Myocyte (in vitro differentiated cells): Measurements from ENCODE around the gene POLR2F. TPM values are rescaled to one million over a fixed set of nuclear protein-coding genes. Genes with fewer than 3 reads are reported as not detected.

Source experiments
- DNase-seq: peaks from one replicate; pipeline ENCODE4 v3.0.0-alpha.2; 2012; ENCODE audit warnings: low read depth
- total RNA-seq: library from RNA; depleted of rRNA; stranded (reverse); fragments of >200 nt; gene quantifications from 2 replicates; pipeline ENCODE4 v1.2.3, GENCODE V29; 2014

POLR2F gene
- total RNA-seq, 1 donor from 2014 or later, result 43.5 TPM

DNA sequence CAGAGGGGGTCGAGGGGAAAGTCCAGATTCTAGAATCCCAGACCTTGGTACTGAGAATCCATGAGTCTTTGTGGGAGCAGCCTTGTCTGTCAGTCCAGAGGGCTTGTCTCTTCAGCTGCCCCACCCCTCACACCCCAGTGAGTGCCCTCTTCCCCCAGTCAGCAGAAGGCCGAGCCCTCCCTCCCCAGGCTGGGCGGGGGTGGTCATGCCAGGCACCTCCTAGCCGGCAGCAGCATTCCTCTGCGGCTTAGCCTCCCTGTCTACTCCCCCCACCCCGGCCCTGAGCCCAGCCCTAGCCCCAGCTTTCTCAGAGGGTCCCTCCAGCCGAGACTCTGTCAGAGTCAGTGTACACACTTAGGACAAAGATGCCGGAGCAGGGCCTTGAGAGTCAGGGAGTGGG lies 26.3 kb downstream of the POLR2F start:
- DNase-seq, result no peak

DNA sequence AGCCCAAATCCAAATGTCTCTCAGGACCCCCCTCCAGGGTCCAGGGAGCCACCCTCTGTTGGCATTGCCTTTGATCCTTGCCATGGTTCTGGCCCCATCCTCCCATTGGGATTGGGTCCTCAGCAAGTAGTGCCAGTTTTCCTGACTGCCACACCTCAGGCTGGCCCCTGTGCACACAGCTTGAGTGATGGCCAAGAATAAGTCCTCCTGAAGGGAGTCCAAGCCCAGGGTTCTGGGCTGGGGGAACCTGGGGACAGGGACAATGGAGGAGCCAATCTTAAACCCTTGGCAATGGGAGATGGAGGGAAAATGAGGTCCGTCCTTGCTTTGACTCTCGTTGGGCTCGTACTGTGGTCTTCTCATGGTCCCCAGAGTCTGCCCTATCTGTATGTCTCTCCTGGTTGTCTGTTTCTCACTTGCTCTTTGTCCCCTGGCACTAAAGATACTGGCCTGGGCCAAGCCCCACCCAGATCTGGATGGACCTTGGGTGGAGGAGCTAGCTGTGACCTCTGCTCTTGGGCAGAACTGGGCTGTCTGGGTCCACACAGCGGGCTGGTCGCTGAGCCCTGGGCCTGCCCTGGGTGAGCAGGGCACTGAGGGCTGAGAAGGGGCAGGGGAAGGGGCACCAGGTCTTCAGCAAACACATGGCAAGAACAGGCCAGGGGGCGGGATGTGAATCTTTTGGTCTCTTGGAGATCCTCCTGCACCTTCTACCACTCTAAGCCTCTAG lies 27.9 kb downstream of the POLR2F start:
- DNase-seq, result no peak

DNA sequence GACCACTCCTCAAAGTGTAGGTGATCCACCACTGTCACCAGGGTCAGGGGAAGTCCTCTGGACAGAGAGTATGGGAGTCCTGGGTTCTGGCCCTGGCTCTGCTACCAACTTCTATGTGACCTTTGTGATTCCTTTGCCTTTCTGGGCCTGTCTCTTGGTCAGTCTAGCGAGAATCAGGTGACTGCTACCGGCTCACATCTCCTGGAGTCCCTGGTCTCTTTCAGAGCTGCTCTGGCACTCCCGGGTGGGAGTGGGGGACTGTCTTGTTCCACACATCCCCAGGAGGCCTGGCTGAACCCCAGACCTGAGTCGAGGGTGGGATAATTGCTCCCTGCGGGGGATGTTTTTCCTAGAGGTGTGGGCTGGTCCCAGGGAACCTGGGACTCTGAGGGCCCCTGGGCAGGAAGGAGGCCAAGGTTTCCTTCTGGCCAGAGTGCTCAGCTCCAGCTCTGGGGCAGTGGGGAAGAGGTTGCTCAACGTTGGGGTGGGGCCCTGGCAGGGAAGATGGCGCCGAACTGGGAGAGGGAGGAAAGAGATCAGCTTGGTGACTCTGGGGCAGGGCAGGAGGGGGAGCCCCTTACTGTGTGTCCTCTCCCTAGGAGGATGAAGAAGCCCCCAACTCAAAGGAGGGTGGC lies 28.8 kb downstream of the POLR2F start:
- no peak for DNase-seq

DNA sequence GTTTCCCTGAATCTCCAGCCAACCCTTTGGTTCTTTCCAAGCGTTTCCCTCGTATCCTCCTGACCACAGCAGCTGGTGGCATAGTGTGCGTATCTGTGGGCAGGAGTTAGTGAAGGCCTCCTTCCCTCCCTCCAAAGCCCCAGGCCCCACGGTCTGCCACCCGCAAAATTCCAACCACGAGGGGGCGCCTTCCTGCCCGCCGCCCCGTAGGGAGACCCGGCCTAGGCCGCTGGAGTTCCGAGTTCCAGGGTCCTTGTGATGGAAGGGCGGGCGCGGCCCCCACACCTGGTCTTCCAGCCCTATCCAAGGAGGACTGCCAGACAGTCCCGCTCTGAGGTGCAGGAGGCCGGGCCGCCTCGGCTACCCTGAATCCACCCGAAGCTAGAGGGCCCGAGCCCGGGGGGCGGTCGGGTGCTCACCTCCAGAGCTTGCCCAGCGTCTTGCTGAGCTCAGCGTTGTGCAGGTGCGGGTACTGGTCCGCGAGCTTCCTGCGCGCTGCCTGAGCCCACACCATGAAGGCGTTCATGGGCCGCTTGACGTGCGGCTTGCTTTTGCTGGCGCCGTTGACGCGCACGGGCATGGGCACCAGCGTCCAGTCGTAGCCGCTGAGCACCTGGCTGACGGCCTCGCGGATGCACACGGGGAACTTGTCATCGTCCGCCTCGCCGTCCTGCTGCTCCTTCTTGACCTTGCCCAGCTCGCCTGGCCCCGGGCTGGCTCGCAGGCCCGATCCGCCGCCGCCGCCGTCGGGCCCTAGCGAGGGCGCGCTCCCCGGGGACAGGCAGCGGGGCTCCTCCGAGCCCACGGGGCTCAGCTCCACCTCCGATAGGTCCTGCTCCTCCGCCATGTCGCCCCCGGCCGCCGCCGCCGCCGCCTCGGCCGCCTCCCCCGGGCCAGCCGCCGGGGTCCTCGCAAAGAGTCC lies 29.7 kb downstream of the POLR2F start:
- no peak for DNase-seq

DNA sequence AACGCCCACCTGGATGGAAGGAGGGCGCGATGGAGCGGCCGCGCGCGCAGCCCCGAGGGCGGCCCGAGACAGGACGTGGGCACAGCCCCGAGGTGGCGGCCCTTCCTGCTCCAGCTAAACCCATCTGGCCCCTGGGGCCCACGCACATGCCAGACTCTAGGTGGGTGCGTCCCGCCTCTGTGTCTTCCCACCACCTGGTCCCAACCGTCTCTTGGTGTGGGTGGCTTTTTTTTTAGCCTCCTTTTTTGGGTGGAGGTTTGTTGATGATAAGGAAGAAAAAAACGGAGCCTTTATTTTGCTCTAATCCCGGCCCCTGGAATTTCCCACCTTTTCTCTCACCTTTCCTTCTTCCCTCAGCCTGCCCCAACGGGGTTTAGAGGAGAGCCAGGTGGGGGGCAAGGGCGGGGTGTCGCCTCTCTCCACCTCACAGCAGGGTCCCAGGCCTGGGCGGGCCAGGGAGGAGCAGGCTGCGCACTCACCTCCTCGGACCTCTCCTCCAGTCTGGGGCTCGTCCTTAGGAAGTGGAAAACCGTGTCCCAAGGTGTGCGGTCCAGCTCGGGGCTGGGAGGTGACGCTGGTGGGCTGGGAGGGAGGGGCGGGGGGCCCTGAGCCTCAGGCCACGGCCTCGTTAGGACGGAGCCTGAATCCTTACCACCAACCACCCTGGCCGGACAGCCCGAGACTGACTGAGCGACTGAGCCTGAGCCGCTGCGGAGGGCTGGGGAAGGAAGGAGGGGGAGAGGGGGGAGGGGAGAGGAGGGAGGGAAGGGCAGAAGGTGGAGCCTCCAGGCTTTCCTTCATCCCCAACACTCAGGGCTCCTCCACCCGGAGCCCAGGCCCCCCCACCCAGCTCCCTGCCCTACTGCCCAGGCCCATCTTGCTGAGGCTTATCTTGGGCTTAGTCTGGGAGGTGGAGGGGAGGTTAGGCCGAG lies 30.6 kb downstream of the POLR2F start, which contains the start of gene SOX10:
Gene SOX10, minus strand, starts transcription at position 696 of the 932 bp plus-strand sequence. CDS start 771 bp downstream, outside the sequence.
- no peak for DNase-seq

DNA sequence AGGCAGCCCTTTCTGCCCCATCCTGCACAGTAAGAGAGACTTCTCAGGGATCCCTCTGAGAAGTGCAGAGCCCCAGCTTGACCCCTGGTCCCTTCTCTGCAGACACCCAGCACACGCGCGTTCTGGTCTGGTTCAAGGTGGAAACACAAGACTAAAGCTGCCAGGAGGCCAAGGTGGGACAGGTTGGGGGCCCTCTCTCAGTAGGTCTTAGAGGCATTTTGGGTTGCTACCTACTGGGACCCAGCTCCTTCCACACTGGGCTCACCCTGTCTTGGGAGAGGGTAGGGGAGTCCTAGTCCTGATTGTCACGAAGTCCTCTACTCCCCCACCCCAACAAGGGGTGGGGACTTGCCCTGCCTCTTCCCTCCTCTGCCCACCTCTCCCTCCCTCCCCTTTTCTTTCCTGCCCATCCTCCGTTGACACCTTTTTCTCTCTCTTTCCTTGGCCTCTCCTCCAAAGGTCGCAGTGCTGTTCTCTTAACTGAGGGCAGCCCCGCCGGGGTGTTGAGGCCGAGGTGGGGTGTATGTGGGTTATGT lies 31.6 kb downstream of the POLR2F start:
- DNase-seq, result no peak

DNA sequence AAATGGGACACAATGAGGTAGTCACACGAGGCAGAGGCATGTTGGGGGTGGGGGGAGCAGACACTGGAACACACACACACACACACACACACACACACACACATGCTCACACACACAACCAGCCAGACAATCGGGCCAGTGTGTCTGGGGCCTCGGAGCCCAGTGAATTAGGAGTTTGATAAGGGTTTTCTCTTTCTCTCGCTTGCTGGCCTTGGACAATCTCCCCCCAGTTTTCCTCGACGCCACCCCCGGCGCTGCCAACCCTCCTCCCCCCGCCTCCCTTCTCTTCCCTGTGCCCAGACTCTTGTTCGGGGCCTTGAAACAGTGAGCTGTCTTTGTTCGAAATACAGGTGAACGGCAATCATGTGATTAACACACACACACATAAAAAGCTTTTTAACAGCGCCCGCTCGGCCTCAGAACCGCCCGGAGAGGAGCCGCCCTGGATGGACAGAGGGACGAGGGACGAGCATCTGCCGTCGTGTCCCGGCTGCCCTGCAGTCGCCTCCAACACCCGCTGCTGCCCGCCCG lies 32.3 kb downstream of the POLR2F start:
- DNase-seq, result no peak

DNA sequence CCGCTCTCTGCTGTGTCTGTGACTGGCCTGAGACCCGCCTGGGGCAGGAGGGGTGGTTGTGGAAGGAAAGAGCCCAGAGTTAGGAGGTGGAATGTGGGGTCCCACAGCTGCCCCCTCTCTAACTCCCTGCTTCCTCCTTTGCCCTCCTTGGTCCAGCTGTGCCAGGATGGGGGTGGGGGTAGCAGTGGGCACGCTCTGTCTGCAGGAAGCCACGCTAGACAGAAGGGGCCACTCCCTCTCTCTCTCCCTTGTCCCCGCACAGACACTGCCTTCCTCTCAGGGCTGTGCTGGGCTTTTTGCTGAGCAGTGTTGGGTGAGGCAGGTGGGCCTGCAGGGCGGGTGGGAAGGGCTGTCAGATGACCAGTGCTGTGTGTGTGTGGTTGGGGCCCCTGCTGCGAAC lies 32.9 kb downstream of the POLR2F start:
- DNase-seq, result no peak

DNA sequence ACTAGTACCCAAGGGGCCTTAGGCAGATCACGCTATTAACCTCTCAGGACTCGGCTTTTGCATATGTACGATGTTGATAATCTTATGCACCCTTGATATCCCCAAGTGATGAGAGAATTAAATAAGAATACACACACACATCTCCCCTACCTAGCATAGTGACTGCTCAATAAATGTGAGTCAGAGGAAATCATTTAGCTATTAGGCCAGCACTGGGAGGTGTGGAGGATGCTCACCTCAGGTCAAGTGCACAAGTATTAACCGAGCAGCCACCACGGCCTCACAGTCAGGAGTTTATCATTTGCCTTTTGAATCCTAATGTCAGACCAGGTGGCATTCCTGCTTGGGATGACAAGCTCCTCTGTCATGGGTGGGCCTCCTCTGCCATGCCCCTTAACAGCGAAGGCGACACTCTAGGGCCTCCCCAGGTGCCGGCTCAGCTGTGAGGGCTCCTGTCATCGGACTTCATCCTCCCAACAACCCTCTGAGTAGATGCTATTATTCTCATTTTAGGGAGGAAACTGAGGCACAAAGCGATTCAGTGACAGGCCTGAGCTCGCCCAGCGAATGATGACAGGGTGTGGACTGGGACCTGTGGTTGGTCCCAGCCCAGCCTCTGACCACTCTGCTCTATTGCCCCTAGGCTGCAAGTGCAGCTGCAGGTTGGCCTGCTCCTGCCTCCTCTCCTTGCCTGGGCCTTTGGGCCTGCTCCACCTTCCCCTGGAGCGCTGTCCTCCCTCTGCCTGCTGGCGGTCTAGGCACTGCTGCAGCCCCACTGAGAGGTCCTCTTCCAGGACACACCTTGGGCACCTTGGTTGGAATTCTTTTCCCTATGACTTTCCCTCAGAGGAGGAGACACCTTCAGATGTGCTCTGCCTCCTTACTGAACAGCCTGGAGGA lies 35.9 kb downstream of the POLR2F start:
- DNase-seq, result no peak

DNA sequence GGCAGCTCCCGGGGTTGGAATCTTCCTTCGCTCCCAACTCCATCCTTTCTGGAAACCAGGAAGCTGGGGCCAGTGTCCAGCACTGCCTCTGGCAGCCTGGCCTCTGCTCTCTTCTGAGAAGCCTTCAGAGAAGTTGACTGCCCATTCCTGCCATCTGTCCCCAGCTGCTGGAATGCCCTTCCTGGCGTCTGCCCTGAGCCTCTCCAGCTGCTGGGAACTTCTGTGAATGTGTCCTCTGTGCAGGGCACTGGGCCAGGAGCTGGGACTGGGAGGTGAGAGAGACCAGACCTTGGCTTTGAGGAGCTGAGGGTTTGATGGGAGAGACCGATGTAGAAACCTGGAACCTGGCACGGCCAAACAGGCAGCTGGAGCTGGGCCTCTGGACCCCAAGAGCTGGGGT lies 36.8 kb downstream of the POLR2F start:
- DNase-seq, result peak; percentile 30

DNA sequence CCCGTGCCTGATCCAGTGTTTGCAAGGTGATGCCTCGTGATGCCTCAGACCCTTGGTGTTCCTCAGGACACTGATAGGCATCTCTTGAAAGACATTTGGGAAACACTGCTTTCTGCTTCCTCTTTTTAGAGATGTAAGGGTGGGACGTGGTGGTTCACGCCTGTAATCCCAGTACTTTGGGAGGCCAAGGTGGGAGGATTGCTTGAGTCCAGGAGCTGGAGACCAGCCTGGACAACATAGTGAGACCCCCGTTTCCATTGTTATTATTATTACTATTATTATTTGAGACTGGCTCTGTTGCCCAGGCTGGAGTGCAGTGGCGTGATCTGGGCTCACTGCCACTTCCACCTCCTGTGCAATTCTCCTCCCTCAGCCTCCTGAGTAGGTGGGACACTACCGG lies 37.4 kb downstream of the POLR2F start:
- DNase-seq, result no peak

DNA sequence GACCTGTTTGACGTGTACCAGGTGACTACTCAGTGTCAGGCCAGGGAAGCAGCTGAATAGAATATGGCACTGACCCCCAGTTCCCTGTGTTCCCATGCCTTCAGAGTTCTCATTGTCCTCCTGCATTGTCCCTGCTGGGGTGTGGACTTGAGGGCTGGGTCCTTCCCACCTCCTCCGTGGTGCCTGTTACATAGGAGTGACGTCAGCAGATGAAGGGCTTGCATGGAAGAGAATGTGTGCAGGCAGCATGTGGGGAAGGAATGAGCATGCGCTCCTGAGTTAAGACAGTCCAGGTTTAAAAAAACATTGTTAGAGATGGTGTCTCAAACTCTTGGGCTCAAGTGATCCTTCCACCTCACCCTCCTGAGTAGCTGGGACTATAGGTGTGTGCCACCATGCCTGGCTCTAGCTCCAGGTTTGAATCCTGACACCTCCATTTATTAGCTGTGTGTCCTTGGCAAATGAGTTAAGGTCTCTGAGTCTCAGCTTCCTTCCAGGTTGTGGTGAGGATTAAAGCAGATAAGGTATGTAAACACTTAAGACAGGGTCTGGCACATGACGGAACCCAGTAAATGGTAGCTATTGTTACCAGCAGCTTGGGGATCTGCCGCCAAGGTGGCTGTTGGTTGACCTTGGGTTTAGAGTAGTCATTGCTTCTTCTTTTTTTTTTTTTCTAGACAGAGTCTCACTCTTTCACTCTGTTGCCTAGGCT lies 38.4 kb downstream of the POLR2F start:
- no peak for DNase-seq

DNA sequence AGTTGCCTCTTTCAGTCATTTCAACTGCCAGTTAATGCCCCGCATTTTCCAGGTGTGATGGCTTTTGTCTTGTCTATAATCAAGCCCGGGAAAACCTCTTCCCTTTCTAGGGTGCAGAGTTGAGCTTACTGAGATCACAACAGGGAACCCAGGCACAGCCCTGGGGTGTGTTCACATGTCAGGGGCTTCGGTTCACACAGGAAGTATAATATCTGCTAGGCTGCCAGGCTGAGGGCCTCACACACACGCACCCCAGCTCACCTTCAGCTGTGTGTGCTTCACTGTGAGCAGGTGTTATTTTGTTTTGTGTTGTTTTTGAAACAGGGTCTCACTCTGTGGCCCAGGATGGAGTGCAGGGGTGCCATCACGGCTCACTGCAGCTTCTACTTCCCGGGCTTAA lies 40.5 kb downstream of the POLR2F start:
- no peak for DNase-seq

DNA sequence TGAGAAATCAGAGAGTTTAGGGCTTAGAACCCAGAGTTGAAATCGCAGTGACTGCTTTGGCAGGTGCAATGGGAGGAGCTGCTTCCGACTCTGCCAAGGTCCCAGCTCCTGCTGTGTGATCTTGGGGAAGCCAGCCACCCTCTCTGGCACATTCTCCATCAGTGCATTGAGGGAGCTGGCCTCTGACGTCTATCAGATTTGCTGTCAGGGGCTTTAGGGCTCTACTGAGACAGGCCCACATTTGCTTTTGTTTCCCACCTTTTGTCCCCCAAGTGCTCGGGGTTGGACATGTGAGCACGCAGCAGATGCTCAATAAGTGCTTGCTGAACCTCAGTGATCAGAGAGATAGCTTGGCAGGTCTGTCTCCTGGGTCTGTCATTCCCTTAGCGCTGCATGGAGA lies 41.5 kb downstream of the POLR2F start:
- no peak for DNase-seq

DNA sequence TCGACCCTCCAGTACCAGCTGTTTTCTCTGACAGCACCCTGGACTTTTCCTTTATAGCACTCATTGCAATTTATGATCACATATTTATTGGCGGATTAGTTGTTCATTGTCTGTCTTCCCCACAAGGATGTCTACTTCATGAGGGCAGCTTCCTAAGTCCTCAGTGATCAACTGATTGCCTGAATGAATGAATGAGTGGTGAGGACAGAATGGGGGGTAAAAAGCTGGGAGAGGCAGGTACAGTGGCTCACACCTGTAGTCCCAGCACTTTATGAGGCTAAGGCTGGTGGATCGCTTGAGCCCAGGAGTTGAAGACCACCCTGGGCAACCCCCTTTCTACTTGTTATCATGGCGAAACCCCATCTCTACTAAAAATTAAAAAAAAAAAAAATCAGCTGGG lies 42.0 kb downstream of the POLR2F start:
- DNase-seq, result no peak

DNA sequence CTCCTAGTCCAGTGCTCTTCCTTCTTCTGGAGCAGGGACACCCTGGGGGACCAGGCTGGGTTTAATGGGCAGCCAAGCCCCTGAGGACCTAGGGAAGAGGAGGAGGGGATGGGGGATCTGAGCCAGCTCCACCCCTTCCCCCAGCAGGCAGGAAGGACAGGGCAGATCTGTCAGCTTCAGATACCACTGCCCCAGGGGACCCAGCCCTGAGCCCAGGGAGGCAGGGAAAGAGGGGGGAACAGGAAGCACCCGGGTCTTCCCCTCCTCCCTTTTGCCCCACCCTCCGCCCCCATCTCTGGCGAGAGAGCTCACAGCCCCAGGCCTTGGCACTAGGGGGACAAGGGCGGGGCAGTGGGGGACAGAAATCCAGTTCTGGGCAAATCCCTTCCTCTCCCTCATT lies 42.6 kb downstream of the POLR2F start:
- no peak for DNase-seq

DNA sequence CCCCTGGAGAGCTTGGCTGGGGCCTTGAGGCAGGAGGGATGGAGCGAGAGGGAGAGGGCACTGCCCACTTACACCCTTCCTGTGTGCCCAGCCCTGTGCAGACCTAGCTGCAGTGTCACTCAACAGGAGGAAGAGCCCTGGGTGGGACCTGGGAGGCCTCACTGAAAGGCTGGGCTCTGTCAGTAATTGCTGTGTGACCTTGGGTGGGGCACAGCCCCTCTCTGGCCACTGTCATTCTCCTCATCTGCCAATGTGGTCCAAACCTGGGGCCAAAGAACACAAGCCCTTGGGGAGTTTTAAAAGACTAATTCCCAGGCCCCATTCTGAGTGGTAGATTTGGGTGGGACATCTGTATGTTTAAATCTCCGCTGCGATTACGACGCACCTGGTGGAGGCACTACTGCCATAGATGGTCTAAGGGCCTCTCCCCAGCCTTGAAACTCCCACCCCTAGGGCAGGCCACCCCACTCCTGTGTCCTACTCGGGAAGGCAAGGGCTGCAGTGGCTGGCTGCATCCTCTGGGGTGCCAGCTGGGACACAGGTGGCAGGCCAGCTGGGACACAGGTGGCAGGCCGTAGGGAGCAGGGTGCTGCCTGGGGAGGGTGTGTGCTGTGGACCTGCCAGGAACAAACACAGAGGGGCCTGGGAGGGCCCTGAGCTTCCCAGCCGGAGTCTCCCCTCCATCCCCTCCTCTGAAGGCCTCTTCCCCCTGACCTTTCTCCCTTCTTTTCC lies 43.2 kb downstream of the POLR2F start:
- peak; percentile 42 for DNase-seq

DNA sequence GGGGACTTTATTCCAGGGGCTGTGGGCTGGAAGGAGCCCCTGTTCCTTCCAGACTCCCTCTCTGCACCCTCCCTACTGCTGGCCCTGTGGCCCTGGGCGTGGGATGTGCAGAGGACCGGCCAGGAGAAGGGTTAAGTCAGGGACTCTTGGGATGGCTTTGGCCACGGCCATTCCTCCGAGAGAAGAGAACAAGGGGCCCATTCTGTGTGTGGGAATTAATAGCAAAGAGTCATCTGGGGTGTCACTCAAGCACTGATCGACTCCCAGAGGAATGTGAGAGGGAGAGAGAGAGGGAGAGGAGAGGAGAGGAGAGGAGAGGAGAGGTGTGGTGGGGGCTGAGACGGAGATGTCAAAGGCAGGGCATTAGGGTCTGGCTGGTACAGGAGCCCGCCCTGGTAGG lies 45.0 kb downstream of the POLR2F start:
- DNase-seq, result peak; percentile 60
